Measurements from ENCODE around the gene ARHGAP19.

GRCh38 chr10:97229322-97230015, 63.0 kb downstream of the ARHGAP19 start:
- no peak for TF ChIP-seq CTCF (IDR thresholded peaks at IDR 0.05)
- TF ChIP-seq POLR2A (IDR thresholded peaks at IDR 0.05): no peak
